Measurements from ENCODE around the gene MATN1. TPM values are rescaled to one million over a fixed set of nuclear protein-coding genes. Genes with fewer than 3 reads are reported as not detected.

Gene MATN1
- polyA plus RNA-seq, 1 donor = 1.1 TPM

- DNase-seq (ENCODE audit: low read depth) = no peak
Observed at GRCh38 chr1:30682396-30683275, 40.7 kb downstream of the MATN1 start.

- DNase-seq (ENCODE audit: low read depth) = no peak
Observed at GRCh38 chr1:30681782-30682181, 41.6 kb downstream of the MATN1 start.

DNA sequence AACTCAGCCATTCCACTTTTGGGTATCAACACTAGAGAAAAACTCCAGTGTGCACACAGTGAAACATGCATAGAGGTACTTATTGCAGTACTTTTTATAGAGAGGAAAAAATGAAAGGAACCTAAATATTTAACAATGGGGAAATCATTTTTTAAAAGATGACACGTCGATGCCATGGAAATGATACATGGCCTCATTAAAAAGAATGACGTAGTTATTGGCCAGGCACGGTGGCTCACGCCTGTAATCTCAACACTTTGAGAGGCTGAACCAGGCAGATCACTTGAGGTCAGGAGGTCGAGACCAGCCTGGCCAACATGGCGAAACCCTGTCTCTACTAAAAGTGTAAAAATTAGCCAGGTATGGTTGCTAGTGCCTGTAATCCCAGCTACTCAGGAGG is 42.5 kb downstream of the MATN1 start:
- DNase-seq (ENCODE audit: low read depth) = no peak

DNA sequence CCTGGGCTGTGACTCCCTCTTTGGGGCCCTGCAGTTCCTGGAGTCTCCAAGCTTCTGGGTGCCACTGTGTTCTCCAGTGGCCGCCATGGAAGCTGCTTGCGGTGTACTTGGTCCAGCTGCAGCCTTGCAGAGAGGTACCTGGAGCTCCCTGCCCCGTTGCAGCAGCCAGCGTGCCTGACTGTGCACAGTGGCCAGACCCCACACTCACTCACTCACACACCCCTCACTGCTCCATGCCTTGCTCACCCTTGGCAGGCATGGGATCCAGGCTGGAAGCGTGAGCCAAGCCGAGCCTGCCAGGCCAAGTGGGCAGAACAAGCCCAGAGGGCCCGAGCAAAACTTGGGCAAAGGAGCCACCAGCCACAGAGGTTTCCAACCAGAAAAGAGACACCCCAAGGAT is 43.0 kb downstream of the MATN1 start:
- no peak for DNase-seq (ENCODE audit: low read depth)

DNA sequence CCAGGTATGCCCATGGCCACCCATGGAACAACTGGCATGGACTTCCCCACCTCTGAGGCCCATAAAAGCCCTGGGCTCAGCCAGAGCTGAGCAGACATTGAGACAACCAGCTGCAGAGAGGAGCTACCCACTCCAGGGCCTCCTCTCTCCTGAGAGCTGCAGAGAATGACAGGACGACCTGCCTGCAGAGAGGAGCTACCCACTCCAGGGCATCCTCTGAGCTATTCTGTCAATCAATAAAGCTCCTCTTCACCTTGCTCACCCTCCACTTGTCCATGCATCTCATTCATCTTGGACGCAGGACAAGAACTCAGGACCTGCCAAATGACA is 43.4 kb downstream of the MATN1 start:
- DNase-seq (ENCODE audit: low read depth) = no peak

DNA sequence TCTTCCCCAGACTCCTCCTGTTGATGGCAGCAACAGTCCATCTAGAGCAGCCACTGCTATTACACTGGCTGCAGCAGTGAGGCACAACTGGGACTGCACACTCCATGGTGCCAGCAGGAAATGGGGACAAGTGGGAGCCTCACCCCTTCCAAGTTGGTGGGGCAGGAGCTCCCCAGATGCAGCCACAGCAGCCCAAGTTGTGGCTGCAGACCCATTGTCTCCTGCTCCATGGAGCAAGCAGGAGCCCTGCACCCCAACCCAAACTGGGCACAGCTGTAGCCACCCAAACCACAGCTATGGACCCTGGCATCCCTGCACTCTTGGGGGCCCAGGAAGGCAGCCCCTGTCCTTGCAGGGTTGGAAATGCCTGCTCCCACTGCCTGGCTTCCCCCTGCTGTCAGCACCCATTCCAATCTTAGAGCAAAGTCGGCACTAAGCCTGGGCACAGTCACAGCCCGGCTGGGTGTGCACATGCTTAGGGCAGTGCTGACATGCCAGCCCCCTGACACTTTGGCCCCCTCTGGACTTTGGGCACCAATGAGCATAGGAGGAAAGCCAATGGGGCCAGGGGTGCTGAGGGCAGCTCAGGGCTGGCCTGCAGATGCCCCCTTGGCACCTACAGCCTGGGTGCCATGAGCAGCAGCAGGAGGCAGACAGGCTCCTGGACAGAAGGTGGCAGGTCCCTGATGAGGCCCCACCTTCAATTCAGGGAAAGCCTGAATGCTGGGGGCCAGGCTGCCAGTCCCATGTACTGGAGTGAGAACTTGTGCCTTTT is 44.0 kb downstream of the MATN1 start:
- no peak for DNase-seq (ENCODE audit: low read depth)

DNA sequence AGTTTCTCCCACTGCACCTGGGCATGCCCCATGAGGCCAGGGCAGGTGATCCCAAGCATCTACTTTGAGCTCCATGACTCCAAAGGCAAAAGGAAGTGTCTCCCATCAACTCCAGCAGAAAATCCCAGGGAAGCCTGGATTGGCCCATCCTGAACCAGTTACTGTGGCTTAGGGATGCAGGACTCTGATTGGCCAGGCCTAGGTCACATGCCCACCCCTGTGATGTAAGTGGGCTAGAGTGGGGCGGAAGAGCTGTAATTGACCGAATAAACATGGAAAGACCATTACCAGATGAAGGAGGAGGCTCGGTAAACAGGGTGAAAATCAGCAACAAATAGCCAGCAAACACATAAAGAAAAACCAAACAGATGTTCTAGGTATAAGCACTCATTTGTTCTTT is 45.2 kb downstream of the MATN1 start:
- no peak for DNase-seq (ENCODE audit: low read depth)

DNA sequence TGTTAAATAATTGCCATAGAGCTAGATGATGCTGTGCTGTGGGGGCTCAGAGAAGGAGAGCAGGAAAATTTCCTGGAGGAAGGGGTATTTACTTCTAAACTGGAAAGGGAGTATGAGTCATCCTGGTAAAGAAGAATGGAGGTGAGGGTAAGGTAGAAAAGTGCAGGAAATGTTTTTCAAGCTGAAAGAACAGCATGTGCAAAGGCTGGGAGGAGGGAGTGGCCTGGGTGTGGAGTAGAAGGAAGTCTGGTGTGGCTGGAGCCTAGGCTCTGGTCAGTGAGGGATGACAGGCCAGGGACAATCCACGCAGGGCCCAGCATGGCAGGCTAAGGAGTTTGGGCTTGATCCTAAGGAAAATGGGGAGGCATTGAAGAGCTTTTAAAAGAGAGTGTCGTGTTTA is 45.9 kb downstream of the MATN1 start:
- DNase-seq (ENCODE audit: low read depth) = no peak

GRCh38 chr1:30675761-30676160 is 47.6 kb downstream of the MATN1 start:
- no peak for DNase-seq (ENCODE audit: low read depth)

GRCh38 chr1:30675289-30675688 is 48.1 kb downstream of the MATN1 start:
- DNase-seq (ENCODE audit: low read depth) = no peak

- DNase-seq (ENCODE audit: low read depth) = no peak
Observed at GRCh38 chr1:30673395-30673794, 50.0 kb downstream of the MATN1 start.

- no peak for DNase-seq (ENCODE audit: low read depth)
Observed at GRCh38 chr1:30672661-30673060, 50.7 kb downstream of the MATN1 start.

DNA sequence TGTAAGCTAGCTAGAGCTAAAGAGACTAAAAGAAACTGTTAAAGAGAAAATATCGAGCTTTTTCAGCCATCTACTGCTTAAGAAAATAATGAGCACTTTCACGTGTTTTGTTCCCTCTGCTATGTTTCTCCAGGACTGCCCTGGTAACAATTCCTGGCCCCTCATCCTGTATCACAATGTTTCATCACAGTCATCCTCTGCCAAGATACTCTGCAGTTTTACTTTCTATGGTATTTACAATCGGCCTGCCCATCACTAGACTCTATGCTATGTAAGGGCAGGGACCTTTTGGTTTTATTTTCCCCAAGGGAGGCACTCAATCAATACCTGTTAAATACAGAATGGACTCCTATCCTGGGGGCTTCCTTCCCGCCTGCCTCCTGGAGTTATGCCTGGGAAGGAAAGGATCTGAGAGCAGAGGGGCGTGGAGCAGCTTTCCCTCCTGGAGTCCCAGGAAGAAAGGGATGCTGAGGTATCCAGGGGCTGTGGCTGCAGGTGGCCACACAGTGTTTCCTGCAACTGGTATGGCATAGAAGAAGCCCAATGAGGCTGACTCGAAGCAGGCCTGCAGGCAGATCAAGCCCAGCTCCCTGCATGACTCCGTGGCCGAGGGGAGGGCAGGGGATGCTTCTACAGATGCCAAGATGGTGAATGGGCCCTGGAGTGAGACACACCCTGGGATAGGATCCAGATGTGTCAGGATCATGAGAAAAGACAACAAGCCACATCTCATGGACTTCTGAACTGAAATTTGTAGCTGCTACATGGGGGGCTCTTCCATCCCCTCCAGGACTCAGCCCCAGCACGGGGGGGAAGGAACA is 52.9 kb downstream of the MATN1 start:
- no peak for DNase-seq (ENCODE audit: low read depth)

- no peak for DNase-seq (ENCODE audit: low read depth)
Observed at GRCh38 chr1:30668546-30669327, 54.6 kb downstream of the MATN1 start.

DNA sequence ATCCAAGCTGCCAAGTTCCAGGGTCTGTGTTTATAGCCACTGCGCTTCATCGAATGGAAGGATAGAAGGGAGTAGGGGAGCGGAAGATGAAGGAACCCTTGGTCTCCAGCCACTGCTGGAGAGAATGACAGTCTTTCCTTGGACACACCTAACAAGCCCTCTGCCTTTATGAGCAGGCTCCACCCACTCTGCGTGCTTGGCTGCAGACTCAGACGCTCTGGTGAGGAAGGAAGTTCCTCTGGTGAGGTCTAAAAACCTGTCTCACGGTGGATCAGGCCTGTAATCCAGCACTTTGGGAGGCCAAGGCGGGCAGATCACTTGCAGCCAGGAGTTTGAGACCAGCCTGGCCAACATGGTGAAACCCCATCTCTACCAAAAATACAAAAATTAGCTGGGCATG is 55.4 kb downstream of the MATN1 start:
- DNase-seq (ENCODE audit: low read depth) = no peak

- DNase-seq (ENCODE audit: low read depth) = no peak
Observed at GRCh38 chr1:30666756-30667273, 56.6 kb downstream of the MATN1 start.

DNA sequence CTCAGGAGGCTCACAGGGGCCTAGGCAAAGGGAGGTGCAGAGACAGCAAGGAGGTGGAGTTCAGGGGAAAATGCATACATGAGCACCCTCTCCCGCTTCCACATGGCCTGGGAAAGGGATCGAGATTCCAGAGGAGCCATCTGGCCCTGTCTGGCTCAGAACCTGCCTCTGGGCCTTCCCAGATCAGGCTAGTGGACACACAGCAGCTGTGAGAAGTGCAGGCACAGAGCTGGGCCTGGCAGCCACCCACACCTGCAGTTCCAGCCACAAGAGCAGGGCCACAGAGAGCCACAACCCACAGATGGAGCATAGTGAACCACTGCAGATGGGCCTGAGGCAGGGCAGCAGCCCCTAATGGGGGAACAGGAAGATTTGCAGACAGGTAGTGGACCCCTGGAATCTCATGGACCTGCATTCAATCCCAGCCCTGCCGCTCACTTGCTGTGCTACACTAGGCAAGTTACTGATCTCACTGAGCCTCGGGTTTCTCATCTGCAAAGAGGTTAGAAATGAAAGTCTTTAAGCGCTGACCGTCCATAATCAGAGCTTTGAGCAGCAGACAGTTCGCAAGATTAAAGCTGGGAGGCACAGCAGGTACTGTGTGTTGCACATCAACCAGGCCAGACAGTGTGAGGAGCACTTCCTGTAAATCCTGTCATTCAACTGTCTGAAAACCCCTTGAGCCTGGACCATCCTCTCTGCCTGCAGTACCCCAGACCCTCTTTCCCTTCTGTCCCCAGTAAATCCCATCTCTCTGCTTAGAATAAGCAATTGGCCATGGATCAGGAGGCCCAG is 58.0 kb downstream of the MATN1 start:
- DNase-seq (ENCODE audit: low read depth) = no peak

- no peak for DNase-seq (ENCODE audit: low read depth)
Observed at GRCh38 chr1:30664103-30664755, 59.2 kb downstream of the MATN1 start.

GRCh38 chr1:30663596-30664091 is 59.7 kb downstream of the MATN1 start:
- no peak for DNase-seq (ENCODE audit: low read depth)

All from forelimb muscle (tissue), 1 donor.